Mesenchymal stem cell (in vitro differentiated cells and primary cell): ENCODE data around the gene ST6GALNAC3.

ENCODE experiments used
- DNase-seq: peaks from one replicate; pipeline ENCODE4 v3.0.0-alpha.2; 2013
- H2AFZ ChIP-seq: one replicate; pipeline ENCODE4 v1.6.1; 2013; ENCODE audit warnings: low read depth, mild to moderate bottlenecking, control low read depth, inconsistent platforms, low read length, moderate library complexity
- H2AK5ac ChIP-seq: 2 replicates; pipeline ENCODE4 v1.6.1; 2013; ENCODE audit warnings: low read length, moderate library complexity, mild to moderate bottlenecking, inconsistent platforms; ENCODE audit not compliant: severe bottlenecking
- H2BK120ac ChIP-seq: one replicate; pipeline ENCODE4 v1.6.1; 2013; ENCODE audit warnings: low read depth, mild to moderate bottlenecking, inconsistent platforms, low read length, moderate library complexity
- H2BK12ac ChIP-seq, 2 experiments: one replicate each; pipeline ENCODE4 v1.6.1; 2013; ENCODE audit warnings: inconsistent platforms in 2 of 2, low read length in 2 of 2, mild to moderate bottlenecking in 2 of 2, moderate library complexity in 2 of 2, control low read depth in 1 of 2
- H2BK15ac ChIP-seq: one replicate; pipeline ENCODE4 v1.6.1; 2013; ENCODE audit warnings: mild to moderate bottlenecking, low read depth, inconsistent platforms; ENCODE audit not compliant: poor library complexity, severe bottlenecking
- H2BK5ac ChIP-seq: 2 replicates; pipeline ENCODE4 v1.6.1; 2013; ENCODE audit warnings: low read depth, mild to moderate bottlenecking, low read length, control low read depth, inconsistent platforms; ENCODE audit not compliant: poor library complexity, severe bottlenecking
- H3K14ac ChIP-seq, 2 experiments: one replicate each; pipeline ENCODE4 v1.6.1; 2013; ENCODE audit warnings: inconsistent platforms in 2 of 2, low read length in 2 of 2, control low read depth in 1 of 2, mild to moderate bottlenecking in 1 of 2, moderate library complexity in 1 of 2
- H3K18ac ChIP-seq, 2 experiments: one replicate each; pipeline ENCODE4 v1.6.1; 2013; ENCODE audit warnings: inconsistent platforms in 2 of 2, low read length in 2 of 2, control low read depth in 1 of 2, low read depth in 1 of 2, mild to moderate bottlenecking in 1 of 2
- H3K23ac ChIP-seq, 2 experiments: one replicate each; pipeline ENCODE4 v1.6.1; 2013; ENCODE audit warnings: inconsistent platforms in 2 of 2, low read length in 2 of 2, mild to moderate bottlenecking in 2 of 2, moderate library complexity in 2 of 2, control low read depth in 1 of 2
- H3K27ac ChIP-seq: 2 replicates; pipeline ENCODE4 v1.5.1; 2013; ENCODE audit warnings: mild to moderate bottlenecking, moderate library complexity, low read length, control low read depth, inconsistent platforms; ENCODE audit not compliant: poor library complexity, severe bottlenecking
- H3K27me3 ChIP-seq, 2 experiments: 2 replicates each; pipeline versions ENCODE4 v1.6.1 to v1.7.0; 2013; ENCODE audit warnings: low read length in 2 of 2, mild to moderate bottlenecking in 2 of 2, moderate library complexity in 2 of 2, control low read depth in 1 of 2, inconsistent platforms in 1 of 2; ENCODE audit not compliant: control insufficient read depth in 1 of 2, insufficient read depth in 1 of 2
- H3K36me3 ChIP-seq, 2 experiments: 2 replicates each; pipeline versions ENCODE4 v1.6.1 to v1.7.0; 2013; ENCODE audit warnings: low read length in 2 of 2, control low read depth in 1 of 2, inconsistent platforms in 1 of 2, low read depth in 1 of 2, mild to moderate bottlenecking in 1 of 2; ENCODE audit not compliant: insufficient read depth in 2 of 2, control insufficient read depth in 1 of 2
- H3K4ac ChIP-seq, 2 experiments: one replicate each; pipeline ENCODE4 v1.6.1; 2013; ENCODE audit warnings: inconsistent platforms in 2 of 2, low read length in 2 of 2, mild to moderate bottlenecking in 2 of 2, moderate library complexity in 2 of 2, control low read depth in 1 of 2, low read depth in 1 of 2
- H3K4me1 ChIP-seq: 2 replicates; pipeline ENCODE4 v1.6.1; 2013; ENCODE audit warnings: low read depth, low read length, control low read depth; ENCODE audit not compliant: control insufficient read depth, insufficient read depth
- H3K4me2 ChIP-seq: 2 replicates; pipeline ENCODE4 v1.6.1; 2013; ENCODE audit warnings: low read length, mild to moderate bottlenecking, inconsistent platforms; ENCODE audit not compliant: poor library complexity, severe bottlenecking
- H3K4me3 ChIP-seq, 2 experiments: 2 replicates each; pipeline versions ENCODE4 v1.5.1 to v1.7.0; 2013; ENCODE audit warnings: low read length in 2 of 2, mild to moderate bottlenecking in 2 of 2, control low read depth in 1 of 2, low read depth in 1 of 2; ENCODE audit not compliant: insufficient read depth in 1 of 2
- H3K79me1 ChIP-seq: replicated peaks from 2 replicates; pipeline ENCODE4 v1.6.1; 2013; ENCODE audit warnings: mild to moderate bottlenecking, control low read depth, low read length, inconsistent platforms; ENCODE audit not compliant: poor library complexity, severe bottlenecking
- H3K9ac ChIP-seq: 2 replicates; pipeline ENCODE4 v1.7.0; 2013; ENCODE audit warnings: mild to moderate bottlenecking, low read length, moderate library complexity
- H3K9me3 ChIP-seq: 2 replicates; pipeline ENCODE4 v1.7.0; 2013; ENCODE audit warnings: mild to moderate bottlenecking, low read length; ENCODE audit not compliant: control insufficient read depth
- H4K8ac ChIP-seq: one replicate; pipeline ENCODE4 v1.6.1; 2013; ENCODE audit warnings: inconsistent platforms, mild to moderate bottlenecking, low read length, moderate library complexity
- H4K91ac ChIP-seq: one replicate; pipeline ENCODE4 v1.6.1; 2013; ENCODE audit warnings: mild to moderate bottlenecking, low read length, inconsistent platforms
- WGBS: methylation state at CpG from one replicate; pipeline ENCODE4 v1.1.7; 2013; ENCODE audit warnings: mixed read lengths; 5-methylcytosine and 5-hydroxymethylcytosine counted together

Gene ST6GALNAC3

GRCh38 chr1:76262601-76263000, 188.1 kb downstream of the ST6GALNAC3 start:
- peak; percentile 12 for DNase-seq
- Histone ChIP-seq H4K8ac (no peak overlapping the region), H3K79me1 (no peaks in the 10 kb centered on the region), H2BK12ac (no peak overlapping the region), H3K27ac (no peak overlapping the region), H2BK15ac (no peak overlapping the region), H3K4me1 (no peaks in the 10 kb centered on the region), H2BK120ac (no peak overlapping the region), H3K14ac (no peak overlapping the region), H2AK5ac (no peak overlapping the region), H3K4ac (no peak overlapping the region), H3K4me3 (no peak overlapping the region), H4K91ac (no peak overlapping the region), H3K36me3 (no peaks in the 10 kb centered on the region), H3K18ac (no peak overlapping the region), H2AFZ (no peak overlapping the region), H3K23ac (no peak overlapping the region), H3K27me3 (no peaks in the 10 kb centered on the region), H3K9me3 (no peaks in the 10 kb centered on the region), H3K4me2 (no peak overlapping the region), H3K9ac (no peak overlapping the region), H2BK5ac (no peak overlapping the region)
- WGBS, result 65% methylated on average over 3 of the region's 5 CpGs

GRCh38 chr1:76264642-76265041, 190.1 kb downstream of the ST6GALNAC3 start:
- no peak overlapping the region for H3K27ac ChIP-seq
- H3K4me1 ChIP-seq, result peaks cover 4% of the 10 kb centered on the region
- DNase-seq, result no peak
- H3K27me3 ChIP-seq, result no peaks in the 10 kb centered on the region
- H2AK5ac ChIP-seq, result no peak overlapping the region
- no peaks in the 10 kb centered on the region for H3K36me3 ChIP-seq
- no peak overlapping the region for H3K18ac ChIP-seq
- H3K14ac ChIP-seq, result no peak overlapping the region
- H4K91ac ChIP-seq, result no peak overlapping the region
- H3K4me2 ChIP-seq, result no peak overlapping the region
- H2BK12ac ChIP-seq, result no peak overlapping the region
- no peak overlapping the region for H2BK5ac ChIP-seq
- no peak overlapping the region for H2BK120ac ChIP-seq
- H4K8ac ChIP-seq, result no peak overlapping the region
- no peak overlapping the region for H3K23ac ChIP-seq
- H3K9me3 ChIP-seq, result no peaks in the 10 kb centered on the region
- no peak overlapping the region for H3K9ac ChIP-seq
- H2BK15ac ChIP-seq, result no peak overlapping the region
- H3K4me3 ChIP-seq, result no peak overlapping the region
- H3K4ac ChIP-seq, result no peak overlapping the region
- no peaks in the 10 kb centered on the region for H3K79me1 ChIP-seq
- H2AFZ ChIP-seq, result no peak overlapping the region

DNA sequence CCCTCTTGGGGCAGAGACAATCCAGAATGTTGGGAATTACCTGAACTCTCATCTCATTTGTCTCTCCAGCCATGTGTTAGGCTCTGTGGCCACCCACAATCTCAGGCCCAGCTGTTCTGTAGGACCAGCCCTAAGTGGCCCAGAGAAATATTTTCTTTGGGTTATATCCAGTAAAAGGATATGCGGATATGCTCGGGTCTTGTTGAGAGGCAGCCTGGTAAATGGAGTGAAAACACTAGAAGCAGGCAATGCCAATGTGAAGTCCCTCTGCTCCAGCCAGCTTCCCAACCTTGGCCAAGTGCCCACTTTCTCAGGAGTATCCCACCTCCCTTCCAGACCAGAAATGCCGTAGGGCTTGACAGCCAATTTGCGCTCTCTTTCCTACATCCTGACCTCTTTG, 192.2 kb downstream of the ST6GALNAC3 start:
- Histone ChIP-seq H3K79me1 (no peaks in the 10 kb centered on the region), H3K4me2 (no peak overlapping the region), H3K27ac (no peak overlapping the region), H3K23ac (no peak overlapping the region), H2BK12ac (no peak overlapping the region), H4K91ac (no peak overlapping the region), H3K18ac (no peak overlapping the region), H3K36me3 (no peaks in the 10 kb centered on the region), H3K27me3 (no peaks in the 10 kb centered on the region), H2AK5ac (no peak overlapping the region), H3K4me3 (no peak overlapping the region), H3K9me3 (no peaks in the 10 kb centered on the region), H3K14ac (no peak overlapping the region), H3K4me1 (peaks cover 4% of the 10 kb centered on the region), H3K4ac (no peak overlapping the region), H3K9ac (no peak overlapping the region), H2BK15ac (no peak overlapping the region), H4K8ac (no peak overlapping the region), H2AFZ (no peak overlapping the region), H2BK120ac (no peak overlapping the region), H2BK5ac (no peak overlapping the region)
- no peak for DNase-seq
- WGBS, result 97% methylated on average over 4 of the region's 4 CpGs

DNA sequence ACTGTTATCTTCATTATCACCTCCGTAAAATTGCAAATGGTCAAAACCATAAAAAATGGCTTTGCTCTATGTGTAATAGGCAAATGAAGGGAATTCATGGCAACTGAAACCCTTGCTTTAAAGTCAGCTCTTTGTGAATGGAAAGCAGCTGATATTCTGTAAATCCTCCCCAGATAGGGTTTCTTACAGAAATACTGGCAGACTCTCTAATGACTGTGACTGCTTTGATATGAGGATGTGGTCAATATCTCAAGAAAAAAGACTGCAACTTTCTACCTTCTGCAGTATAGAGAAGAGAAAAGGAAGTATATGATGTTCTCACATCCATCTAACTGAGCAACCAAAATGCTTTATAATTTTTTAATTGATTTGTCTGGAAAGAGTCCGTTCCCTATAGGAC, 193.1 kb downstream of the ST6GALNAC3 start:
- no peak overlapping the region for H3K27ac ChIP-seq
- no peaks in the 10 kb centered on the region for H3K36me3 ChIP-seq
- H4K91ac ChIP-seq, result no peak overlapping the region
- no peak overlapping the region for H2BK5ac ChIP-seq
- no peak overlapping the region for H2BK12ac ChIP-seq
- no peak overlapping the region for H3K4me3 ChIP-seq
- H4K8ac ChIP-seq, result no peak overlapping the region
- WGBS, result no CpG with 5 or more reads among the region's 2 CpGs
- H3K4me2 ChIP-seq, result no peak overlapping the region
- no peaks in the 10 kb centered on the region for H3K79me1 ChIP-seq
- no peak overlapping the region for H2BK15ac ChIP-seq
- no peaks in the 10 kb centered on the region for H3K9me3 ChIP-seq
- no peak overlapping the region for H2AK5ac ChIP-seq
- DNase-seq, result no peak
- no peak overlapping the region for H3K18ac ChIP-seq
- H3K23ac ChIP-seq, result no peak overlapping the region
- H3K14ac ChIP-seq, result no peak overlapping the region
- no peak overlapping the region for H2AFZ ChIP-seq
- no peaks in the 10 kb centered on the region for H3K27me3 ChIP-seq
- H3K9ac ChIP-seq, result no peak overlapping the region
- no peak overlapping the region for H3K4ac ChIP-seq
- no peak overlapping the region for H2BK120ac ChIP-seq
- peaks cover 4% of the 10 kb centered on the region for H3K4me1 ChIP-seq
